GM18519 (cell line): Measurements from ENCODE around the gene ZC3H12C.
"Not testable (repeated sequence)": the region's sequence is repeated elsewhere in the genome, so short reads cannot be mapped to it uniquely, and the experiment has no call there.

Experiments used
- ATAC-seq: cut with Tn5 transposase; IDR thresholded peaks from one replicate; pipeline ENCODE4 v1.9.1; 2021; ENCODE audit warnings: mild to moderate bottlenecking, moderate library complexity; ENCODE audit not compliant: unreplicated experiment, low FRiP score

Gene ZC3H12C

DNA sequence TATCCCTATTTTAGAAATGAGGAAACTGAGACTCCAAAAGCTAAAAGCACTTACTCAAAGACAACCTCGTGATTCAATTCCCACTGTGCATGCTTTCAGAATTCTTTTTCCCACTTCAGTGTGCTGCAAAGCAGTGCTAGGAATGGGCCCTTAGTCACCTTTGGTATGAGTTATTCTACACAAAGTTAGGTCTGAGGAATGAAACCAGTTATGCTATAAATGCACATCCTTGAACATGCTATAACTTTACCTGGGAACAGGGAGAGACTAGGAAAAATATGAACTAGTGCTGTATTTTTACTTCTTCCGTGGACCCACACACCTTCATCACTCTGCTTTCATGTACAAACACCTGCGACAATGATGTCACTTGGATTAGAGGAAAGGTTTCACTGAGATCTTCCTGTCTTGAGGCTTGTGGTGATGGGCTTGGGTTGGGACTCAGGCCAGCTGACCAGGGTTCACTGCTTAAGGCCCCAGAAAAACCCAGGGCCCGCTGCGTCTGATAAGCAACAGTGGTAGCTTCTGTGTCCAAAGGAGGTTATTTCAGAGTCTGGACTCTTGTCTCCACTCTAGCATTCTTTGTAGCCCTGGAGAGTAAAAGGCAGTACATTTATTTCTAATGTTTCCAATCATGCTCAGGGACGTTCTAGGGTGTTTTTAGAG is 81.6 kb downstream of the ZC3H12C start:
- no peak for ATAC-seq

DNA sequence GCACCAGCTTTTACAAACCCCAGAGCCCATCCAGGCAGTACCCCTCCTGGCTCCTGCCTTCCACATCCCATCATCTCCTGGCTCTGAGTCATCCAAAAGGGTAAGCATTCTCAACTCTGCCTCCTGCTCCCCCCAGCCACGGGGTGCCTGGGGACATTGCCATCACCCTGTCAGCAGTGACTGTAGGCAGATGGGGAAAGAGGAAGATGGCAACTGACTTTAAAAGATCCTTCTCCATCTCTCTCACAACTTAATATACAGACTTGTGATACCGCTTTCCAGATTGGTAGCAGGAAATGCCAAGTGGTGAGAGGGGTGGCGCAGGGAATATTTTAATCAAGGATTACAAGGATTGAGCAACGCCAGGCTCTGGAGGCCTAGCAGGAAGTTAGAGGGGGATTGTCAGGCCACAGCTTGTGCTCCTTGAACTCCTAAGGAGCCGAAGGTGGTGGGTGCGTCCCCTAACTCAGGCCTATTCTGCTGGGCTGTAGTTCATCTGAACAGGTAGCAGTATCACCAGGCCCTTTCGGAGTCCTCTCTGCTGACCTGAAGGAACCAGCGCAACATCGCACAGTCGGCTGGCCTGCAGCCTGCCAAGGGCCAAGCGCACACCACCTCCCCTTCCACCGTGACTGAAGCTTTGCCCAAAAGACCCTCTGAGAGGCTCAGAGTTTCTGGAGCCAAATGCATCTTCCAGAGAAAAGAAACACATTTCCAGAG is 83.3 kb downstream of the ZC3H12C start:
- ATAC-seq, result no peak

DNA sequence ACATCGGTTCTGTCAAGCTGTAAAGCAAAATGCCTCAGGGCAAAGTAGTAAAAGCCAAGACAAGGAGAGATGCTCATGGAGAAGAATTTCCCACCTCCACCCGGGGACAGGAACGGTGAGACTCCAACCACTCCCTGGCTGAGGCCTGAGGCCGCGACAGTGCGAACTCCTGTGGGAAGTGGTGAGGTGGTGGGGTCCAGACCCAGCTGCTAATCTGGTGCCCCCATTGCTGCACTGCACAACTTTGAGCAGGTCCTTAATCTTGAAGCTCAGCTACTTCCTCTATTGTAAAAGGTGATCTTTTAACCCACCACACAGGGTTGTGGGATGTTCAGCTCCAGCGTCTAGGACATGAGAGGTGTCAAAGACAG is 83.9 kb downstream of the ZC3H12C start:
- ATAC-seq, result no peak

GRCh38 chr11:110179064-110179463 is 85.9 kb downstream of the ZC3H12C start:
- no peak for ATAC-seq

DNA sequence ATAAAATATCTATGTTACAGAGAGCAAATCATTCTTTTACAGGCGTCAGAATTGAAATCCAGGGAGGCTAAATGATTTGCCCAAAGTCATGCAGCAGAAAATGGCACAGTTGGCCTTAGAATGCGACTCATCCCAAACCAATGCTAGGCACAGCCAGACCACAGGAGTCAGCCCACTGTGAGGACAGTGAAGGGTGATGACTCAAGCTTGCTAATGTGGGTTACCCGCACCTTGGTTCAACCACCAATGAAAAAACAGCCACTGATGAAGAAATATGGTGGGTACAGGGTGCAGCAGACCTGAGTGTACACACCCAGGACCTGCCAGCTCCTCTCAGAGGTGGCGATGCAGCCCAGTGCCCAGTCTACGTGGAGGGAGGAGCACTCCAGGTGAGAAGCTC is 89.7 kb downstream of the ZC3H12C start:
- no peak for ATAC-seq

- no peak for ATAC-seq
Measured at GRCh38 chr11:110184456-110184855, 91.3 kb downstream of the ZC3H12C start.

DNA sequence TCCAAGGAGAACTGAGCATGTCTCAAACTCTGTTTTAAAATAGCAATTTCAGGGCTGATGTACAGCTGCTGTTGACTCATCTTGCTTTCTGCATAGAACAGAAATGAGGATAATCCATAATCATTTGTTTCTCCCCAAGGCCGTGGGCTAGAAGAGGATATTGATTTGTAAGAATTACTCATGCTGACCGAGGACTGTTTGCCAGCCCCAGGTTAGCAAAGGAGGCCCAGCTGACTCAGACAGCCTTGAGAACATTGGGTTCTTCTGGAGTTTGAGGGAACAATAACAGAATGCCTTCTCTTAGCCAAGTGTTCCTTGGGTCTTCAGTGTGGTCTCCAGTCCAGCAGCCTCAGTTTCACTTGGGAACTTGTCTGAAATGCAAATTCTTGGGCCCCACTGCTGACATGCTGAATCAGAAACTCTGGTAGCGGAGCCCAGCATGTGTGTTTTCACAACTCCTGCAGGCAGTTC is 92.0 kb downstream of the ZC3H12C start:
- ATAC-seq, result no peak

DNA sequence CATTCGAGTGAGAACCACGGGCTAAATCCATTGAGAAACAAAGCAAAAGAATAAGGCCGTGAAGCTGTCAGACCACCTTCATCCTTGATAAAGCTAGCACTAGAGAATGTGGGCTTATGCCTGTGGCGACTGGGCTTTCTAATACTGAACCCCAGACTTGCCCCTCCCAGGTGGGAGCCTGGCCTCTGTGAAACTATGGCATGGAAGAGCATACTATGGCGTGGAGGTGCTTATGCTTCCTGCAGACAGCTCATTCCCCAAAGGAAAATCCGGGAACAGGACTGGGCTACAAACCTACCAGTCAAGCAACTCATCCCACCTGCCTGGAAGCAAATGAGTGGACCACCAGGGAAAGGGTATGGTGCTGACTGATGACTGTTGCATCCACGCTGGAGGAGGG is 92.4 kb downstream of the ZC3H12C start:
- no peak for ATAC-seq

DNA sequence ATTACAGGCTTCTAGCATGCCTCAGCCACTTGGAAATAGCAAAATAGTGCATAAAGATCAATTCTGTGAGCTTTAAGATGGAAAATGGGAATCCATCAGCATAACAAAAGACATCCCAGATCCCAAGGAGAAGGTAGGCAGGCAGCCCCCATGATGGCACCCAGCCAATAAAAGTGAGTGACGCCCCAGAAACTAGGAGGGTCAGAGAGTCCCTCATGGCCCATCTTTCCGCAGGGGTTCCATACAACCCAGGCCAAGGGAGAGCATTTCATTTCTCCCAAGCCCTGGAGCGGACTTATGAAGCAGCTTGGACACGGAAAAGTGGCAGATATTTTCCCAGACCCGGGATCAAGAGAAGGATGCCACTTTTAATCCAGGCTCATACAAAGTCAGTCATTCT is 93.3 kb downstream of the ZC3H12C start:
- no peak for ATAC-seq

- ATAC-seq, result no peak
Measured at GRCh38 chr11:110186867-110187266, 93.7 kb downstream of the ZC3H12C start.

DNA sequence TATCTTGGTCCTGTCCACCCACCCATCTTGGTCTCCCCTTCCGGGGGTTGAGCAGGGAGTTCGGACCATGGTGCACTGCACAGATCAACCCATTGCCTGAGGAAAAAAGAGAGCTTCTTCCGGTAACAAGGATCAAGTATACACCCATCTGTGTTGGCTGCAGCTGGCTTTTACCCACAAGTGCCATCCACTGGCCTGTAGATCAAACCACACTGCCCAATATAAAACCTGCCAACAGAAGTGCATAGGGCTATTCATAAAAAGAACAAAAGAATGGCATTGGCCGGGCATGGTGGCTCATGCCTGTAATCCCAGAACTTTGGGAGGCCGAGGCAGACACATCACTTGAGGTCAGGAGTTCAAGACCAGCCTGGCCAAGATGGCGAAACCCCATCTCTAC is 94.5 kb downstream of the ZC3H12C start:
- ATAC-seq, result no peak

- ATAC-seq, result no peak
Measured at GRCh38 chr11:110190885-110191284, 97.7 kb downstream of the ZC3H12C start.

DNA sequence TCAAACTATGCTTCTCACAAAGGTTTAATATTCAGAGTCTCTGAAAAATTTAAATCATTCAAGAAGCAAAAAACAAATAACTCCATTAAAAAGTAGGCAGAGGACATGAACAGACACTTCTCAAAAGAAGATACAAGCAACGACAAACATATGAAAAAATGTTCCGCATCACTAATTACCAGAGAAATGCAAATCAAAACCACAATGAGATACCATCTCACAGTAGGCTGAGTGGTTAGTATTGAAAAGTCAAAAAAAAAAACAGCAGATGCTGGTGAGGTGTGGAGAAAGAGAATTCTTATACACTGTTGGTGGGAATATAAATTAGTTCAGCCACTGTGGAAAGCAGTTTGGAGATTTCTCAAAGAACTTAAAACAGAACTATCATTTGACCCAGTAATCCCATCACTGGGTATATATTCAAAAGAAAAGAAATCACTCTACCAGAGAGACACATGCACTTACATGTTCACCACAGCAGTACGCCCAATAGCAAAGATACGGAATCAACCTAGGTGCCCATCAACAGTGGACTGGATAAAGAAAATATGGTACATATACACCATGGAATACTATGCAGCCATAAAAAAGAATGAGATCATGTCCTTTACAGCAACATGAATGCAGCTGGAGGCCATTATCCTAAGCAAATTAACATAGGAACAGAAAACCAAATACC is 99.6 kb downstream of the ZC3H12C start:
- not testable (repeated sequence) for ATAC-seq

- not testable (repeated sequence) for ATAC-seq
Measured at GRCh38 chr11:110194211-110194766, 101.1 kb downstream of the ZC3H12C start.

DNA sequence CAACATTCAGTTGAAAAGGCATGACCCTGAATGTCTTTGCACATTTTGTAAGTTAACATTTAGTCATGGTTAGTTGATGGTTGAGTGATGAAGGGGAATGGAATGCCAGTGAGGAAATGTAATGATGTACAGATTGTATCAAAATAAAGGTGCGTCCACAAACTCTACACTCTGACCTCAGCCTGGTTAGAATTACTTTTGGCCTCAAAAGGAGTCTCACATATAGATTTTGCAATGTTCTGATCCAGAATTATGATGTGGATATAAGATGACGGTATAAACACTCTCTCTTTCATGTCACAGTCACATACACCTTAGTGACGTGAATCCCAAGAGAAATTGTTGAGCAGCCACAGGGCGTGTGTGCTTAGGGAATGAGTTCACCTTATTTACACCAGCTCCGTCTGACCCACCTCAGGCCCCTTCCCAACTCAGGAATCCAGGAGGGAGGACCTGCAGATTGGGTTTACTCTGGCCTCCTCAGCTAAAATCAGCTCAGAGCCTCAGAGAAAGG is 103.1 kb downstream of the ZC3H12C start:
- no peak for ATAC-seq

- ATAC-seq, result no peak
Measured at GRCh38 chr11:110196884-110197420, 103.8 kb downstream of the ZC3H12C start.

- no peak for ATAC-seq
Measured at GRCh38 chr11:110198031-110198729, 105.0 kb downstream of the ZC3H12C start.

- no peak for ATAC-seq
Measured at GRCh38 chr11:110199184-110199981, 106.2 kb downstream of the ZC3H12C start.

DNA sequence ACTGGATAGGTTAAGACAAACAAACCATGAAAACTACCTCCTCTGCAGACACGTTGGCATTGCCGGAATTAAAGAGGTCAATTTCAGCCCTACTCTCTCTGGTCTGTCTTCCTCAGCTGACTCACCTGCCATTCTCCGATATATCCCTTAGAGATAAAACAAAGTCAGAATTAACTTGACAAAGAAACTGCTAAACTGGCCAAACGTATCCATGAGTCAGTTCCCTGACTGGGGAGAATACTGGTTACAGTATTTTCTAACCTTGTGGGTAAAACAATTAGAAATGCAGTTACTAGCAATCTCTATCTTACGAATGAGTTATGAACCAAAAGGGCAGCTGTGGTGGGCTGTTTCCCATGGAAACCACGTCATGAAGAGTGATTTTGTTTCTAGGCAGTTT is 107.0 kb downstream of the ZC3H12C start:
- no peak for ATAC-seq
